Astrocyte of the cerebellum (primary cell): ENCODE results near the gene C5orf58.

Experiments used
- DNase-seq: peaks from one replicate; pipeline ENCODE4 v3.0.0-alpha.2; 2011; ENCODE audit warnings: low read depth
- H3K4me3 ChIP-seq: 2 replicates; pipeline ENCODE4 v1.5.1; 2011; ENCODE audit warnings: mild to moderate bottlenecking, low read depth, low read length, moderate library complexity
- in situ Hi-C: cut with HindIII; loops from 2 replicates; pipeline ENCODE4 v1.10.0; 2017; ENCODE audit warnings: low sequenced_read_pairs
- TF ChIP-seq, protein P1 (sequence below): IDR thresholded peaks from 2 replicates; pipeline ENCODE4 v1.5.1; 2012; ENCODE audit warnings: low read length, low read depth, moderate library complexity, mild to moderate bottlenecking; ENCODE audit errors: missing control alignments

C5orf58 gene

DNA sequence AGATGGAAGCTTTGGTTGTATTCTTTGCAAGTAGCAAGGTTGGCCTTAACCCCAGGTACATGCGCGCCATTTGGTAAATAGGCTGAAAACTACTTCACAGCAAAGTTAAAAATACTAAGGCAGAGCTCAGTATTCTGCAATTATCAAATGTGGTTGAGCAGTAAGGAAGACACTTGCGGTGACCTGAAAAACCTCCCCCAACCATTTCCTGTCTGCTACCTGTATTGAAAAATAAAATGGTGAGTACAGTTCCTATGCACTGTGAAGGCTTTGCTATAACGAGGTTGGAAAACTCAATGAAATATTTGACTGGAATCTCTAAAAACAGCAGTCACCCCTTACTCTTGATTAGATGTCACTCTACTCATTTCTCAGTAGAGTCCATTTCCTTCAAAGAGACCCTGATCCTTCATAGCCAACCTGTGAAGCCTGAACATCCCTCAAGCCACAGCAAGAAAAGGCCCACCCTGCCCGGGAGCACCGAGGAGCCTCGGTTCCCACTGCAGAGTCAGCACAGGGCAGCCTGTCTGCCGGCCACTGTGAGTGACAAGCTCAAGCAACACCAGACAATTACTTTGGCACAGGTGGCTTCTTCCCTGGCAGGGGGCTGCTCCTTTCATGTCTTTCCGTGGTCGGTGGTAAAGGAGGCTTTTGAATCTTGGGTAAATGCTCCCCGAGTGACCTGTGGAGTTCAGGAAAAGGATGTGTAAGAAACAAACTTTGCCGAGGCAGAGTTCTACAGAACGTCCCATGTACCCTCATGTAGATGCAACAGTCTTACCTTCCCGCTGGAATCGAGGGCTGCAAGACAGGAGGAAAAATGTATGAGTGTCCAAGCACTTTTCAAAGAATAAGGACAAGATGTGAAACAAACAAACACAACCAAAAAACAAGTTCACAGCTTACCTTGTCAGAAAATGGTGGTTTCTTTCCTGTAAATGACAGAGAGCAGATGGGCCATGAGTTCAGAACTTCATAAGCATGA, 29.6 kb downstream of the C5orf58 start:
- H3K4me3 ChIP-seq = no peak overlapping the region
- in situ Hi-C loops = no loop called here
- TF ChIP-seq, protein P1, sequence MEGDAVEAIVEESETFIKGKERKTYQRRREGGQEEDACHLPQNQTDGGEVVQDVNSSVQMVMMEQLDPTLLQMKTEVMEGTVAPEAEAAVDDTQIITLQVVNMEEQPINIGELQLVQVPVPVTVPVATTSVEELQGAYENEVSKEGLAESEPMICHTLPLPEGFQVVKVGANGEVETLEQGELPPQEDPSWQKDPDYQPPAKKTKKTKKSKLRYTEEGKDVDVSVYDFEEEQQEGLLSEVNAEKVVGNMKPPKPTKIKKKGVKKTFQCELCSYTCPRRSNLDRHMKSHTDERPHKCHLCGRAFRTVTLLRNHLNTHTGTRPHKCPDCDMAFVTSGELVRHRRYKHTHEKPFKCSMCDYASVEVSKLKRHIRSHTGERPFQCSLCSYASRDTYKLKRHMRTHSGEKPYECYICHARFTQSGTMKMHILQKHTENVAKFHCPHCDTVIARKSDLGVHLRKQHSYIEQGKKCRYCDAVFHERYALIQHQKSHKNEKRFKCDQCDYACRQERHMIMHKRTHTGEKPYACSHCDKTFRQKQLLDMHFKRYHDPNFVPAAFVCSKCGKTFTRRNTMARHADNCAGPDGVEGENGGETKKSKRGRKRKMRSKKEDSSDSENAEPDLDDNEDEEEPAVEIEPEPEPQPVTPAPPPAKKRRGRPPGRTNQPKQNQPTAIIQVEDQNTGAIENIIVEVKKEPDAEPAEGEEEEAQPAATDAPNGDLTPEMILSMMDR = no peak
- DNase-seq = no peak

DNA sequence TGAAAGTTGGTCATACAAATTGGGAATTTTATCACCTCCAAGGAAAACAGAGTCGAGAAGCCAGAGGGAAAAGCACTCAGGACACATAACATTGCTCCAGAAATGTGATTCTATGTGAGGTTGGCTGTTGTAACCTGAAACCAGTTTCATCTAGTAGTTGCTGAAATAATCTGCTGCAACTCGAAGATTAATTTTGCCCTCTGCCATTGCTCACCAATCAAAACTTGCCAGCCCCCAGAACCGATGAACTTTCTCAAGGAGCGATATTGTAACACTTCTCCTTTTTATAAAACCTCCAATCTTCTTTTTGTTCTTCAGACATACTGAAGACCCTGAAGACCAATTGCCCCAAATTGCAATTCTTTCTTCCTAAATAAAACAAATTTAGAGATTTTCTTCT, 31.1 kb downstream of the C5orf58 start:
- no peak overlapping the region for H3K4me3 ChIP-seq
- TF ChIP-seq, protein P1 = no peak
- in situ Hi-C loops = no loop called here
- DNase-seq = no peak

DNA sequence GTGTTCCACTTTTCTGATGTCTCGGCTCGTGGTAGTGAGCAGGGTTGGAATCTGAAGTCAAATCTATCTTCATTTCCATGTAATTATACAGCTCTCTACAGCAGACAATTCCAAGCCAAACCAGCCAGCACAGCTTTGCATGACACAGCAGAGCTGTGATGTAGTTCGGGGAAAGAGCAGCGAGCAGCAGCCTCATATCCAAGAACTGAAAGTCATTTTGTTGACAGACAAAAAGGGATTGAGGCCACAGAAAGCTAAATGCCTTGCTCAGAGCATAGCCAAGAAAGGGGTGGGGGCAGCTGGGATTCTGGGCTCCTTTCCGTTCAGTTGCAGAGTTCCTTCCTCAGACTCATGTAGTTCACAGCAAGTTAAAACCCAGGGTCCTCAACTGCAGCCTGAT, 32.7 kb downstream of the C5orf58 start:
- DNase-seq = no peak
- TF ChIP-seq, protein P1 = no peak
- in situ Hi-C loops = no loop called here
- no peak overlapping the region for H3K4me3 ChIP-seq

DNA sequence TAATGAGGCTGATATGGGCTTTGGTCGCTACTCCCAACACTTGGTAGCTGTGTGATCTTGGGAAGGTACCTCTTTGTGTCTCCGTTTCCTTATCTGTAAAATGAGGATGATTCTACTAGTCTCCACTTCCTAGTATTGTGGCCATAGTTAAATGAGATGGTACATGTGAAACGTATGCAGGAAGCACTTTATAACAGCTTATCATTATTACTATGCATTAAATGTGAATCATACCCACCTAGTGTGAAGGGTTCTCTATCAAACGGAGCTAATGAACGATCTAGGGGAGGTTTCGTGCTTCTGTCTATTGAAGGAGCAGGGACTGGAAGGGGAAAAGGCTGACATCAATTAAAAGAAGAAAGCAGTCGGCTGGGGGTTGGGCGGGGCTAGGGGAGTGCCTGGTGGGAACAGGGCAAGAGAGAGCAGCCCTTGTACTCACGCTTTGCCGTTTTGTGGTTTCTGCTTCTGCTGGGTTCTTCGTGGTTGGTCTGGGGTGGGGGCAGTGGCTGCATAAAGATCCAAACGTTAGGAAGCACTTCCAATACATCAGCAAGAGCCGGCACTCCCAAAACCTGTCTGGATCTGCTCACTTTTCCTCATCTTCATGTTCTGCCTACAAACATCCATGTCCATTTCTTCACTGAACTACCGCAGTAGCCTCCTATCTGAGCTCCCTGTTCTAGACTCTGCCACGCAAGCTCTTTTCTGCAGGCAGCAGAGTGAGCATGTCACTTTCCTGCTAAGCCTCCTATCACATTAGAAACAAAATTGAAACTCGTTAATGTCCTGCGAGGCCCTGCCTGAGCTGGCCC, 34.0 kb downstream of the C5orf58 start:
- no peak overlapping the region for H3K4me3 ChIP-seq
- no peak for DNase-seq
- in situ Hi-C loops = no loop called here
- TF ChIP-seq, protein P1 = no peak

DNA sequence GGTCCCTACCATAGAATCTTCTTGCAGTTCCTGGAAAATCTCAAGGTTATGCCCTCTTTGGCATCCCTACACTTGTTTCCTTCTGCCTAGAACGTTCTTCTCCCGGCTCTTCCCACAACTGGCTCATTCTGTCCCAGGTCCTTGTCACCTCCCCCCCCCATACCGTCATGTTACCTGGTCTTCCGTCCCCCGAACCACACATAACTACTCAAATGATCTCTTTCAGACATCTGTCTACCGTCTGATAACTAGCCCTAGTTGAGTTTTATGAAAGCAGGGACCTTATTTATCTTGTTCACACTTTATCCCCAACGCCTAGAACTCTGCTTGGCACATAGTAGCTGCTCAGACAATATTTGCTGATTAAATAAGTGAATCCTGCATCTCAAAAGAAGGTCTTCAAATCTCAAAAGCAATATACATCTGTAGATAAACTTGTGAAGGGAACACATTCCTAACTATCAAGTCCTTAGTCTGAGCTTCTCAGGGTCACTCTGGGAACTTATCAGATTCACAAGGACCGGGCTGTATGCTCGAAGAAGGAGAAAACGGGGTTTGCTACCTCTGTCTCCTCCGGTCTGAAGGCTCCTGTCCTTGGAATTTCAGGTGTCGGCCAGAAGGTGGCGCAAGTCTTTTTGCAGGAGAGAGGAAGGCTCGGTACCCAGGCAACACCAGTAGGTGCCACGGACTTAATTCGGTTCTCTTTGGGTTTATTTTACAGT, 34.8 kb downstream of the C5orf58 start:
- no peak overlapping the region for H3K4me3 ChIP-seq
- TF ChIP-seq, protein P1 = peak; percentile 92
- DNase-seq = peak; percentile 49
- in situ Hi-C loops = no loop called here

DNA sequence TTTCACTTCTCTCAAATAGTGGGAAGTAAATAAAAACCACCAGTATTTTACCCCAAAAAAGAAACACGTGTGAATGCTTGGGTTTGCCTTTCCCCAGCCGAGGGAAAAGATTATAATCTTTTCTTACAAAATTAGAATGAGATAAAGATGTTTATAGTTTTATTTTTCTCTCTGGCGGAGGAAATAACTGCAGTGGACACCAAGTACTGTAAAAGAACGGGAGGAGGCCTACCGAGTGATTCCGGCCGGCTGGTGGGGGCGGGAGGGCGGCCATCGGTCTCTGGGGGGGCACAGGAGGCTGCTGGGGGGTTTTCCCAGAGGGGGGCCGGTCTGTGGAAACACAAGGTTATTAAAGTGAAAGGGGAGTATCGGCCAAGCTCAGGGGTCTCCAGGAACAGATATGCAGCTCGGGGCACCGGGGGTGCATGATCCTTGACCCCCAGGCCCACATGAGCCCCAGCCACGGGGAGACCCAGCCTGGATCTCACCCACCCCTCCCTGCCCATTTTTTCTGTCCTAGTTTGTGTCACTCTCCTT, 35.4 kb downstream of the C5orf58 start:
- in situ Hi-C loops = no loop called here
- TF ChIP-seq, protein P1 = no peak
- no peak overlapping the region for H3K4me3 ChIP-seq
- DNase-seq = no peak
